GM18507 (cell line): ENCODE data around the gene HMX3.

Experiments used
- DNase-seq: peaks from one replicate; pipeline ENCODE4 v3.0.0; 2011; ENCODE audit warnings: low read depth; ENCODE audit not compliant: insufficient read length; ENCODE audit errors: extremely low spot score
- FAIRE-seq: peaks from 2 replicates; lab custom pipeline; 2011; peaks lifted over from hg19 to GRCh38; lab: Jason Lieb, UNC

HMX3 gene

DNA sequence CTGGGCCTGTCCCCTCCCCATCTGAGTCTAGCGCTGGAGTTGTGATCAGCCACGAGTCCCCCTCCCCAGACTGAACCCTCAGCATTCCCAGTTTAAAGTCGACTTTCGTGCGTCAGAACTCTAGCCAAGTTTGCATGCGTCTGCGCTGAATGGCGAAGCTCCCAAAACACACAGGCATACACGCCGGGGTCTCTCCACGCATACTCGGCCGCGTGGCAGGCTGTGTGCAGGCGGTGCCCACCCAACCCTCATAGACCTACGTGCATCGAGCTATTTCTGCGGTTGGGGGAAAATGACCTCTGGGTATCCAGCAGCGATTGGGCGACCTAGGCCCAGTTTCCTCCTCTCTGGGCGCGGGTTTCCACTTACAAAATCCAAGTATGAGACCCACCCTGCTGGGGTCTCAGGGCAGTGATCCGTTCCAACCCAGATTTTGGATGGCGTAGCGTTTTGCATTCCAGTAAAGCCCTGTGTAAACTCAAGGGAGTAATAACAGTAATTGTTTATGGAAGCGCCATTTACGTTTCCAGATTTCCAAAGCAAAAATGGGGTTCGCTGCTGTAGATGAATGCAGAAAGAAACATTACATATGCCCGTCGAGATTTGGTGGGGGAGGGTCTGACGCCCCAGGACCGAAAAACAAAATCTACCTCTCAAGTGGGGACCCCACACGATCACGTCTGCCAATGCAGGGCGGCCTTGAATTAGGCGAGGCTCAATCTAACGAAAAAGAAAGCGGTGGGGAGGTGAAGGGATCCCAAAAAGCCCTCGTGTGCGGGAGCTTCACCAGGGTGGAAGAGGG is 2.0 kb upstream of the HMX3 start:
- FAIRE-seq: no peak

GRCh38 chr10:123134343-123134914 is 1.3 kb upstream of the HMX3 start:
- FAIRE-seq (no peak), DNase-seq (no peak)

More for the DNA sequence above, 2.0 kb upstream of the HMX3 start:
- no peak for DNase-seq

- FAIRE-seq: no peak
- DNase-seq: no peak
Observed at GRCh38 chr10:123134915-123135414, 805 bp upstream of the HMX3 start.

DNA sequence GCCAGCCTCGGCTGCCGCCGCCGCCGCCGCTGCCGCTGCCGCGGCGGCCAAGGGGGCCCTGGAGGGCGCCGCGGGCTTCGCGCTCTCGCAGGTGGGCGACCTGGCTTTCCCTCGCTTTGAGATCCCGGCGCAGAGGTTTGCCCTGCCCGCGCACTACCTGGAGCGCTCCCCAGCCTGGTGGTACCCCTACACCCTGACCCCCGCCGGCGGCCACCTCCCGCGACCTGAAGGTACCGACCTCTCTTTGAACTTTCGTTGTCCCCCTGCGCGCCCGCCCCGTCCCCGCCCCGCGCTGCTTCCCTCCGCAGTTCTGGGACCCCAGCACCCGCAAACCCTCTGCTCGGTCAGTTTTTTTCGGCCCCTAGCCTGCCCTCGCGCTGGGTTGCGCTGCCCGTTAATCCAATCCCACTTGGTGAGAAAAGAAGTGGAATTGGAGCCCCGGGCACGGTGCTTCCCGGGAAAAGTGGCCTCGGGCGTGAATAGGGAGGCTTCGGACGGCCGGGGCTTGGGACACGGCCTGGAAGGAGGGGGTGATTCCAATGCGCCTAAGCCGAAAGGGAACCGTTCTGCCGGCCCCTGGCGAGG is 543 bp downstream of the HMX3 start:
- no peak for DNase-seq
- no peak for FAIRE-seq

DNA sequence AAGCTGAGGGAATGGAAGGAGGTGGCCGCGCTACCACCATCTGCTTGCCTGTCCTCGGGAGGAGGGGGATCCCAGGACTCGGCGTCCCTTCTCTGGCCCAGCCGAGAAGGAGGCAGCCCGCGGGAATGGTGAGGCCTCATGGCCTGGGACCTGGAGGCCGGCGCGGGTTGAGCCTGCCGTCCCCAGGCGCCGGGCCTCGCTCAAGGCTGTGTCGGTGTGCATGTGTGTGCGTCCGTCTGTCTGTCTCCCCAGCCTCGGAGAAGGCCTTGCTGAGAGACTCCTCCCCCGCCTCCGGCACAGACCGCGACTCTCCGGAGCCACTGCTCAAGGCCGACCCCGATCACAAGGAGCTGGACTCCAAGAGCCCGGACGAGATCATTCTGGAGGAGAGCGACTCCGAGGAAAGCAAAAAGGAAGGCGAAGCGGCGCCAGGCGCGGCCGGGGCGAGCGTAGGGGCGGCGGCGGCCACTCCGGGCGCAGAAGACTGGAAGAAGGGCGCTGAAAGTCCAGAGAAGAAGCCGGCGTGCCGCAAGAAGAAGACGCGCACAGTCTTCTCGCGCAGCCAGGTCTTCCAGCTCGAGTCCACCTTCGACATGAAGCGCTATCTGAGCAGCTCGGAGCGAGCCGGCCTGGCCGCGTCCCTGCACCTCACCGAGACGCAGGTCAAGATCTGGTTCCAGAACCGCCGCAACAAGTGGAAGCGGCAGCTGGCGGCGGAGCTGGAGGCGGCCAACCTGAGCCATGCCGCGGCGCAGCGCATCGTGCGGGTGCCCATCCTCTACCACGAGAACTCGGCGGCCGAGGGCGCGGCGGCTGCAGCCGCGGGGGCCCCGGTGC is 1.3 kb downstream of the HMX3 start:
- no peak for DNase-seq
- FAIRE-seq: no peak

DNA sequence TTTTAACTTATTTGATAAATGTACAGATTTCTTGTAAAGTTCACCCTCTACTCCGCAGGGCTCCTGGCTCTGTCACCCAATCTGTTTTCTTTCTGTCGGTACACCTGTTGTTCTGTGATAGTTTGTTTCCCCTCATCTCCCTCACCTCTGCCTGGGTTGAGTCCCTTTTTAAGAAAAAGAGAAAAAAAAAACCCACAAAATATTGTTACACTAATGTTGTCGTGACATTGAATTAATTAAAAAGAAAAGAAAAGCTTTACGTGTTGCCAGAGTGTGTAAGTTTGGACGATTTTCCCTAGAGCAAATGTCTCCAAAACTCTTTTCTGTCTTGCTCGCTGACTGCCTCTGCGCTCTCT is 3.4 kb downstream of the HMX3 start:
- FAIRE-seq: no peak
- DNase-seq: no peak

GRCh38 chr10:123139521-123140163 is 3.9 kb downstream of the HMX3 start:
- FAIRE-seq: no peak
- DNase-seq: no peak

- FAIRE-seq: no peak
- DNase-seq: no peak
Observed at GRCh38 chr10:123140164-123140982, 4.6 kb downstream of the HMX3 start.

DNA sequence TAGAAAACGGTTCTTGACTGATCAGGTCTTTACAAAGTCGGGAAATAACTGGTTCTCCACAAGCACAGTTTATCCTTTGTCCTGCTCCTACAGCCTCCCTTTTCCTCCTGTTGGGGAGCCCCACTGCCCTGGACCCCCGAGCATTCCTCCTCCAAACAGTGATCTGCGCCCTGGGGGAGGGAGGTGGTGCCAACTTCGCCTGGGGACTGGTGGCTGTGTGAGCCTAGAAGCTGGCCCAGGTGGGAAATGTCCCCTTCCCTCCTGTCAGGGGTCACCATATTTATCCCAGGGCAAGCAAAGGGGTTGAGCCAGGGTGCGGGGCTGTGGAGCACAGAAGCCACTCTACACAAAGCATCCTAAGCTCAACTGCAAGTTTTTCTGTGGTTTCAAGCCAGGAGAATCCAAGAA is 5.2 kb downstream of the HMX3 start:
- DNase-seq: no peak
- no peak for FAIRE-seq

DNA sequence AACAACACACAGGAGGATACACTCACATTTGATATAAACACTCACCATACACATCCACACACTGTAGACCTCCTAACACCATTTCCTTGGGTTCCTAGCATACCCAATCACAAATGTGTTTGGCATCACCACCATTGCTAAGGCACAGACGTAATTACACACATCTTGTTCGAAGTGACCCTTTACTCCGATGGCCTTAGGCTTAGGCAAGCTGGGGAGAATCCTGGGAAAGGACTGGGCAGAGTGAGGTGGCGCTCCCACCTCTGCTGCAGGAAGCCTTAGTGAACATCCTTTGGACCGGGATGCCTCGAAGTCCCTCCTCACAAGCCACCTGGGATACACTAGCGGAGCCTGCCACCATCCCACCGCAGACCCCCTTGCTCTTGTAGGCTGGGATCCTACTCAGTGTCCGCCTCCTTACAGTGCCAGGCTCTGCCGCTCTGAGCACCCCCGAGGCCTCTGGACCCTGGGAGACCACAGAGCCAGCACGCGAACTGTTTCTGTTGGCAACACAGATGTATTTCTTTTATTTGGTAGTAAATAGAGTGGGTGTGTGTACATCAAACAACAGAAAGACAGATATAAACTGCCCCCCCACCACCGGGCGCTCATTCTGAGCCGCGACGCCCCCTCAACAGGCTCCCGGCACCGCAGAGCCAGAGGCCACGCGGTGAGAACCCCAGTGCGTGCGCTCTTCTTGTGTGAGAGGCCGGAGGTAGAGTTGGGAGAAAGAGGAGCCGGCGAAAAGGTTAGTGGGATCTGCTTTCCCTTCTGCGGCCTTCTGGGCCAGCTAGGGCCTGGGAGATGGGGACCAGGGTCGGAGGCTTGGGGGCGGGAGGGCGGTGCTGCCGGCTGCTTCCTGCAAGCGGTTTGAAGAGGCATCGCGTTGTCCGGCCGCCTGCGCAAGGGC is 6.3 kb downstream of the HMX3 start:
- no peak for FAIRE-seq

GRCh38 chr10:123142701-123143161 is 7.0 kb downstream of the HMX3 start:
- DNase-seq: no peak
- FAIRE-seq: no peak

More for the DNA sequence above, 6.3 kb downstream of the HMX3 start:
- no peak for DNase-seq

DNA sequence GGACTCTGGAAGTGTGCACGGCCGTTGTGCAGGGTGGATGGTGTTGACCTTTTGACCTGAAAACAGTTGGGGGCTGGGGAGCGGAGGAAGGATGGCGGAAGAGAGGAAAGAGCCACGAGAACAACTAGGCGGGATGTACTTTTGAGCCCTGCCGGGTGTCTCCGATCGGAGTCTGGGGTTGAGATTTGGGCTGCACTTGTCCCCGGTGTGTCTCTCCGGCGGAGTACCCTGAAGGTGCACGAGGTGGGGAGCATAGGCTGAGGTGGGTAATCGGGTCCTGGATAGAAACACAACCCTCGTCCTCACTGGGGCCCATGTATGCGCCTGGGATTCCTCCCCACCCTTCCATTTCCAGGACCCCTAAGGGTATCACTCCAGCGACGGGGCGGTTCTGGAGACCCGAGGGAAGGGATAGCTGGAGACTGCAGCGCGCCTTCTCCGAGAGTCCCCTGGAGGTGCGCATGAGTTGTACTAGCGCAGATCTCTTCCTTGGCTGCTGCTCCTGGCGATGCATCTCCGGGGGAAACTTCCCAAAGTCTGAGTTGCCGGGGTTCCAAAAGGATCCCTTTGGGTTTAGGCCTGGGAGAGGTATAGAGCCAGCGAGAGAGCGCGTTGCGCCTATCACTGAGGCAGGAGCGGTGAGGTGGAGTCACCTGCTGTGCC is 7.5 kb downstream of the HMX3 start:
- FAIRE-seq: no peak
- no peak for DNase-seq

- DNase-seq (no peak), FAIRE-seq (no peak)
Observed at GRCh38 chr10:123143825-123144168, 8.0 kb downstream of the HMX3 start.

DNA sequence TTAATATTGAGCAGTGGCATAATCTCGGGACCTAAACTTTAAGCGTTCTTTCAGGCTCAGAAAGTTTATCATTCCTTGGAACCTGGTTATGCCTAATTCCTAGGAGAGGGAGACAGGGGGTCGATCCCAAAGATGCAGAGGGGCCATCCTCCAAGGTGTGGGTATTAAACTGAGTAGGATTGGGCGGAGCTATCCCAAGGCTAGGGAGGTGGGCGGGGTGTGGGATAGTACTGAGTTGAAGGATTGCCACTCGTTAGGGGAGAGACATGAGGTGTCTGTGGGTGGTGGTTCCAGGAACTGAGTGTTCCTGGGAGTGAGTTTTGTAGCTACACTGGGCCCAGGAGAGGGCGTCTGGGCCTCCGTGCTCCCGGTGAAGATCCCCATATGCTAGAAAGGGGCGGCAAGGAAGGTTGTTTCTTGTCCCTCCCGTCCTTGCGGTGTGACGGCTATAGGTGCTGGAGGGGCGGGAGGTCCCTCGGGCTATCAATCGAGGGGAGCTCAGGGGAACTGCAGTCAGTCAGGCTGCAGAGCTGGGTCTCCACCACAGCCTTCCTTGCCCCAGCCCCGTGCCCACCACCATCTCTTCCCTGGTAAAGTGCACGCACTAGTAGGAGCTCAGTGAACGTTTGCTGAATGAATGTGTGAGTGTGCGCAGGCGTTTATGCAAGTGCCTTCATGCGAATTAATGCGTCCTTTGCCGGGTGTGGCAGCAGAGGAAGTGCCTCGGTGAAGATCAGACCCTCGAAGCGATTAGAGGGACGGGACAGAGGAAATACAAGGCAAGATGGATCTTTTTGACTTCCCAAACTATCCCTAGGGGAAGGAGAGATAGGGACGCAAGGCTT is 9.1 kb downstream of the HMX3 start:
- FAIRE-seq (no peak), DNase-seq (no peak)

DNA sequence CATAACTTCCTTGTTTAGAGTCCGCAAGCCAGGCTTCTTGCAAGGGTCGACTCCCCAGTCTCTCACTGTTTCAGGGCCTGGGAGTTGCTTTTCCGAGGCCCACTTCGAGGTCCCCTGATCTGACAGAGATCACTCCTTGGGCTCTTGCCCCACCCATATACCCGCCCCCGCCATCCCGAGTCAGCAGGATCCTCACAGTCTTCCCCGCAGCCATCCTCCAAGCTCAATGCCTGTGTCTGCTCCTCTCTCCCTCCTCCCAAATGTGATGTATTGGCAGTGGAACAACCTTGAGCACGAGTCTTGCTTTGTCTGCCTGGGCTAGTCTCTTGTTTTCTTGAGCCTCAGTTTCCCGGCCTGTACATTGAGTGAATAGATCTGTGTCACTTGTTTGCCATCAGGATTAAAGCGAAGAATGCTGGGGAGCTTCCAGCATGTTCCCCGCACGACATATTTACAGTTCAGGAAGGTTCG is 9.8 kb downstream of the HMX3 start:
- DNase-seq (no peak), FAIRE-seq (no peak)
